Spleen (tissue), 7 donors: Measurements from ENCODE around the gene FOXO3.

Source experiments
- CTCF ChIP-seq, 11 experiments: fragments of 200-600 bp in 7 of 11; fragments of 450-650 bp in 4 of 11; sonication (generic) in 4 of 11; IDR thresholded peaks in 8 of 11; conservative IDR thresholded peaks in 3 of 11; 1 replicate in 7 of 11; 2 replicates in 4 of 11; pipeline versions ENCODE4 v1.4.0 to v1.8.0; 2016 to 2021; ENCODE audit warnings: antibody characterized with exemption in 11 of 11, inconsistent platforms in 4 of 11, mild to moderate bottlenecking in 1 of 11
- POLR2A ChIP-seq, 3 donors: fragments of 450-650 bp; IDR thresholded peaks; one replicate each; pipeline ENCODE4 v1.5.1; 2017; ENCODE audit warnings: antibody characterized with exemption in 3 of 3, mild to moderate bottlenecking in 1 of 3
- POLR2AphosphoS5 ChIP-seq, 3 donors: sonication (generic); formaldehyde crosslinking; IDR thresholded peaks; one replicate each; pipeline ENCODE4 v1.5.1; 2017; ENCODE audit warnings: antibody characterized with exemption in 3 of 3
- donor health status: DM: no; HTN: no; CAD: no; lungs with moderate emphysema.
- donor health status: DM: no; HTN: no; CAD: no.
- donor health status: DM: no; HTN: no; CAD: no.

- TF ChIP-seq CTCF (IDR thresholded peaks at IDR 0.05 in 8 of 11, conservative IDR thresholded peaks at IDR 0.05 in 3 of 11) (no peak), POLR2A (IDR thresholded peaks at IDR 0.05) (no peak), POLR2AphosphoS5 (IDR thresholded peaks at IDR 0.05) (no peak)
These were observed 66.1 kb downstream of the FOXO3 start for GRCh38 chr6:108626777-108627176.
